H9 (cell line): ENCODE measurements around the gene CDKAL1. TPM values are rescaled to one million over a fixed set of nuclear protein-coding genes. Genes with fewer than 3 reads are reported as not detected.
"Not testable (repeated sequence)": the region's sequence is repeated elsewhere in the genome, so short reads cannot be mapped to it uniquely, and the experiment has no call there.

ENCODE experiments used
- DNase-seq: peaks from one replicate; pipeline ENCODE4 v3.0.0-alpha.2; 2017
- H2AFZ ChIP-seq: one replicate; pipeline ENCODE4 v1.6.1; 2013; ENCODE audit warnings: mild to moderate bottlenecking, low read length, control low read depth, moderate library complexity
- H2AK5ac ChIP-seq: 2 replicates; pipeline ENCODE4 v1.6.1; 2013; ENCODE audit warnings: low read length, control low read depth, mixed read lengths; ENCODE audit not compliant: insufficient read length
- H2BK120ac ChIP-seq: one replicate; pipeline ENCODE4 v1.6.1; 2013; ENCODE audit warnings: low read depth, mild to moderate bottlenecking, low read length, control low read depth, inconsistent platforms; ENCODE audit not compliant: poor library complexity, severe bottlenecking
- H2BK12ac ChIP-seq: 2 replicates; pipeline ENCODE4 v1.6.1; 2013; ENCODE audit warnings: low read length, control low read depth, mixed read lengths, low read depth; ENCODE audit not compliant: insufficient read length
- H2BK15ac ChIP-seq: 2 replicates; pipeline ENCODE4 v1.6.1; 2013; ENCODE audit warnings: low read depth, low read length, control low read depth
- H2BK20ac ChIP-seq: one replicate; pipeline ENCODE4 v1.6.1; 2013; ENCODE audit warnings: low read depth, mild to moderate bottlenecking, low read length, control low read depth, inconsistent platforms; ENCODE audit not compliant: poor library complexity, severe bottlenecking
- H2BK5ac ChIP-seq: 2 replicates; pipeline ENCODE4 v1.6.1; 2013; ENCODE audit warnings: low read length, control low read depth, mixed read lengths; ENCODE audit not compliant: insufficient read length
- H3K14ac ChIP-seq: 2 replicates; pipeline ENCODE4 v1.6.1; 2013; ENCODE audit warnings: low read length, control low read depth; ENCODE audit not compliant: insufficient read depth
- H3K18ac ChIP-seq: 2 replicates; pipeline ENCODE4 v1.6.1; 2013; ENCODE audit warnings: low read depth, mild to moderate bottlenecking, mixed read lengths, low read length, control low read depth; ENCODE audit not compliant: insufficient read length
- H3K23ac ChIP-seq: 2 replicates; pipeline ENCODE4 v1.6.1; 2013; ENCODE audit warnings: low read length, control low read depth, mixed read lengths, low read depth; ENCODE audit not compliant: insufficient read length
- H3K23me2 ChIP-seq: 2 replicates; pipeline ENCODE4 v1.6.1; 2013; ENCODE audit warnings: low read depth, mild to moderate bottlenecking, mixed read lengths, low read length, control low read depth; ENCODE audit not compliant: insufficient read length, poor library complexity, severe bottlenecking
- H3K27ac ChIP-seq: 2 replicates; pipeline ENCODE4 v1.5.1; 2013; ENCODE audit warnings: low read length, control low read depth, mixed read lengths, low read depth; ENCODE audit not compliant: insufficient read length
- H3K27me3 ChIP-seq: 2 replicates; pipeline ENCODE4 v1.6.1; 2013; ENCODE audit warnings: low read length, control low read depth, inconsistent platforms; ENCODE audit not compliant: insufficient read depth
- H3K4ac ChIP-seq: 2 replicates; pipeline ENCODE4 v1.6.1; 2013; ENCODE audit warnings: low read depth, mild to moderate bottlenecking, control low read depth, inconsistent platforms, low read length, moderate library complexity
- H3K4me1 ChIP-seq: 2 replicates; pipeline ENCODE4 v1.6.1; 2013; ENCODE audit warnings: low read length, control low read depth, inconsistent platforms; ENCODE audit not compliant: insufficient read depth
- H3K4me2 ChIP-seq: 2 replicates; pipeline ENCODE4 v1.6.1; 2013; ENCODE audit warnings: low read length, control low read depth, mixed read lengths; ENCODE audit not compliant: insufficient read length, insufficient read depth
- H3K56ac ChIP-seq: 2 replicates; pipeline ENCODE4 v1.6.1; 2013; ENCODE audit warnings: low read depth, mild to moderate bottlenecking, mixed read lengths, low read length, control low read depth; ENCODE audit not compliant: insufficient read length
- H3K79me1 ChIP-seq: 2 replicates; pipeline ENCODE4 v1.6.1; 2013; ENCODE audit warnings: low read depth, mild to moderate bottlenecking, moderate library complexity, low read length, control low read depth, inconsistent platforms; ENCODE audit not compliant: insufficient read depth, poor library complexity, severe bottlenecking
- H3K79me2 ChIP-seq: 2 replicates; pipeline ENCODE4 v1.6.1; 2013; ENCODE audit warnings: low read length, control low read depth, inconsistent platforms; ENCODE audit not compliant: insufficient read depth
- H3K9ac ChIP-seq: 2 replicates; pipeline ENCODE4 v1.6.1; 2013; ENCODE audit warnings: low read length, control low read depth, mixed read lengths; ENCODE audit not compliant: insufficient read length; ENCODE audit errors: extremely low read depth
- H3K9me3 ChIP-seq: one replicate; pipeline ENCODE4 v1.6.1; 2013; ENCODE audit warnings: low read depth, low read length, inconsistent platforms; ENCODE audit not compliant: control insufficient read depth
- H3T11ph ChIP-seq: one replicate; pipeline ENCODE4 v1.6.1; 2013; ENCODE audit warnings: mild to moderate bottlenecking, low read length, control low read depth, inconsistent platforms
- H4K20me1 ChIP-seq: one replicate; pipeline ENCODE4 v1.6.1; 2013; ENCODE audit not compliant: control insufficient read depth, insufficient read length, insufficient read depth
- H4K5ac ChIP-seq: 2 replicates; pipeline ENCODE4 v1.6.1; 2013; ENCODE audit warnings: low read depth, mild to moderate bottlenecking, mixed read lengths, low read length, control low read depth; ENCODE audit not compliant: insufficient read length
- H4K8ac ChIP-seq: replicated peaks from 2 replicates; pipeline ENCODE4 v1.6.1; 2013; ENCODE audit warnings: low read length, control low read depth, mixed read lengths, low read depth; ENCODE audit not compliant: insufficient read length
- H4K91ac ChIP-seq: 2 replicates; pipeline ENCODE4 v1.6.1; 2013; ENCODE audit warnings: low read depth, mild to moderate bottlenecking, moderate library complexity, mixed read lengths, low read length, control low read depth; ENCODE audit not compliant: insufficient read length
- H3K27ac Mint-ChIP-seq, 3 experiments: 2 replicates in 2 of 3; 3 replicates in 1 of 3; pipeline ENCODE4 v1.8.0; 2020 to 2021; ENCODE audit warnings: mixed read lengths in 3 of 3, mild to moderate bottlenecking in 1 of 3, moderate library complexity in 1 of 3
- H3K27me3 Mint-ChIP-seq: 2 replicates; pipeline ENCODE4 v1.8.0; 2021; ENCODE audit warnings: low read depth, mild to moderate bottlenecking, moderate library complexity, mixed read lengths
- H3K36me3 Mint-ChIP-seq, 3 experiments: 2 replicates in 2 of 3; 3 replicates in 1 of 3; pipeline ENCODE4 v1.8.0; 2020 to 2021; ENCODE audit warnings: low read depth in 3 of 3, mixed read lengths in 3 of 3; ENCODE audit not compliant: insufficient read depth in 1 of 3
- H3K4me1 Mint-ChIP-seq, 2 experiments: 2 replicates each; pipeline ENCODE4 v1.8.0; 2020; ENCODE audit warnings: mixed read lengths in 2 of 2
- H3K4me3 Mint-ChIP-seq, 2 experiments: 2 replicates in 1 of 2; 3 replicates in 1 of 2; pipeline ENCODE4 v1.8.0; 2020 to 2021; ENCODE audit warnings: mild to moderate bottlenecking in 2 of 2, mixed read lengths in 2 of 2, moderate library complexity in 1 of 2
- H3K9me3 Mint-ChIP-seq, 2 experiments: 2 replicates in 1 of 2; 3 replicates in 1 of 2; pipeline ENCODE4 v1.8.0; 2020; ENCODE audit warnings: mild to moderate bottlenecking in 2 of 2, mixed read lengths in 2 of 2, moderate library complexity in 1 of 2
- WGBS: extraction: QIAGEN DNeasy Blood & Tissue Kit; methylation state at CpG from one replicate; pipeline ENCODE4 v1.1.7; 2013; ENCODE audit warnings: missing lambda C conversion rate, low lambda C conversion rate, mixed read lengths; ENCODE audit not compliant: insufficient read length; ENCODE audit errors: extremely low coverage; 5-methylcytosine and 5-hydroxymethylcytosine counted together
- total RNA-seq: library from RNA; stranded (reverse); gene quantifications from 2 replicates; pipeline ENCODE4 v1.2.1, GENCODE V29; 2021
- TF ChIP-seq, protein P1 (sequence below): fragments of 200-600 bp; sonication (generic); conservative IDR thresholded peaks from 3 replicates; pipeline ENCODE4 v1.8.0; 2021; ENCODE audit warnings: antibody characterized with exemption, mild to moderate bottlenecking

The CDKAL1 gene
- total RNA-seq, 1 experiment from 2014 or later: 23.0 TPM

DNA sequence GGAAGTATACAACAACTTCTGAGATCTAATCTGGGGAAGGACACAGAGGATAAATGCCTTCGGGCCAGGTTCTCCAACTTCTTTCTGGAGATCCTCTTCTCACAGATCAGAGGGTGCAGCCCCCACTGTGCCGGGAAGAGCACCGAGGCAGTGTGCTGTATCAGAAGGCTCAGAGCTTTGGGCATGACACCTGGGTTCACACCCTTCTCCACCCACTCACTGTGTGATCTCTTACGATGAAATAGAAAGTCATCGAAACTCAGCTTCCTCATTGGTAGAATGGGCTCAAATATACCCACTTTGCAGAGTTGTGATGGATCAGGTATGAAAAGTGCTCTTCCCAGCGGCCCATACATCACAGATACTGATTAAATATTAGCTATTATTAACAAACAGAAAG lies 711.8 kb downstream of the CDKAL1 start:
- no peak overlapping the region; a peak in 1 of 7 replicates for H3K27ac Mint-ChIP-seq

DNA sequence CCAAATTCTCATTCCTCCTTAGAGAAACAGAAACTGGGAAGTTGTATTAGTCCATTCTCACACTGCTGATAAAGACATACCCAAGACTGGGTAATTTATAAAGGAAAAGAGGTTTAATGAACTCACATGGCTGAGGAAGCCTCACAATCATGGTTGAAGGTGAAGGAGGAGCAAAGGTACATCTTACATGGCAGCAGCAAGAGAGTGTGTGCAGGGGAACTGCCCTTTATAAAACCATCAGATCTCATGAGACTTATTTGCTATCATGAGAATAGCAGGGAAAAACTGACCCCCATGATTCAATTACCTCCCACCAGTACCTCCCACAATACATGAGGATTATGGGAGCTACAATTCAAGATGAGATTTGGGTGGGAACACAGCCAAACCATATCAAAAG lies 720.2 kb downstream of the CDKAL1 start:
- not testable (repeated sequence) for H3K9me3 ChIP-seq, H3K14ac ChIP-seq, H3K9ac ChIP-seq, H3K4me1 Mint-ChIP-seq, H3K79me2 ChIP-seq, H3K56ac ChIP-seq, H3K23me2 ChIP-seq, H3K23ac ChIP-seq, H3K27me3 ChIP-seq, H2BK12ac ChIP-seq, H3T11ph ChIP-seq, H4K8ac ChIP-seq, H3K4me3 Mint-ChIP-seq, H4K20me1 ChIP-seq, DNase-seq, H2BK15ac ChIP-seq, H2AFZ ChIP-seq, H3K27ac ChIP-seq, H3K79me1 ChIP-seq, H4K5ac ChIP-seq, H4K91ac ChIP-seq, H2BK20ac ChIP-seq, H3K18ac ChIP-seq, H2AK5ac ChIP-seq, H3K4ac ChIP-seq, H2BK120ac ChIP-seq, H3K27ac Mint-ChIP-seq, H3K27me3 Mint-ChIP-seq, H2BK5ac ChIP-seq, H3K4me2 ChIP-seq, H3K4me1 ChIP-seq
- peaks cover 0 to 11% (median 1%) of the 10 kb centered on the region in 3 experiments; a peak in 3 of 7 replicates for H3K36me3 Mint-ChIP-seq
- H3K9me3 Mint-ChIP-seq: peaks cover 0 to 15% of the 10 kb centered on the region in 2 experiments; a peak in 3 of 5 replicates

More for the DNA sequence above, 711.8 kb downstream of the CDKAL1 start:
- Histone ChIP-seq H4K91ac (no peak overlapping the region), H3K4me1 (no peaks in the 10 kb centered on the region), H3K4me2 (no peak overlapping the region), H4K20me1 (no peaks in the 10 kb centered on the region), H3K56ac (no peak overlapping the region), H3K27ac (no peak overlapping the region), H2AFZ (no peak overlapping the region), H3K4ac (no peak overlapping the region), H2BK15ac (no peak overlapping the region), H3K27me3 (no peaks in the 10 kb centered on the region), H3K18ac (no peak overlapping the region), H2BK120ac (no peak overlapping the region), H3K79me2 (no peaks in the 10 kb centered on the region), H3T11ph (no peak overlapping the region), H3K14ac (no peak overlapping the region), H3K23me2 (no peaks in the 10 kb centered on the region), H2BK5ac (no peak overlapping the region), H2AK5ac (no peak overlapping the region), H3K23ac (no peak overlapping the region), H3K79me1 (no peaks in the 10 kb centered on the region), H3K9ac (no peak overlapping the region), H2BK12ac (no peak overlapping the region), H2BK20ac (no peak overlapping the region), H3K9me3 (no peaks in the 10 kb centered on the region), H4K5ac (no peak overlapping the region), H4K8ac (no peak overlapping the region)
- H3K36me3 Mint-ChIP-seq: peaks cover 0 to 10% (median 2%) of the 10 kb centered on the region in 3 experiments; a peak in 3 of 7 replicates
- DNase-seq: no peak
- no peaks in the 10 kb centered on the region for H3K27me3 Mint-ChIP-seq
- TF ChIP-seq, protein P1, sequence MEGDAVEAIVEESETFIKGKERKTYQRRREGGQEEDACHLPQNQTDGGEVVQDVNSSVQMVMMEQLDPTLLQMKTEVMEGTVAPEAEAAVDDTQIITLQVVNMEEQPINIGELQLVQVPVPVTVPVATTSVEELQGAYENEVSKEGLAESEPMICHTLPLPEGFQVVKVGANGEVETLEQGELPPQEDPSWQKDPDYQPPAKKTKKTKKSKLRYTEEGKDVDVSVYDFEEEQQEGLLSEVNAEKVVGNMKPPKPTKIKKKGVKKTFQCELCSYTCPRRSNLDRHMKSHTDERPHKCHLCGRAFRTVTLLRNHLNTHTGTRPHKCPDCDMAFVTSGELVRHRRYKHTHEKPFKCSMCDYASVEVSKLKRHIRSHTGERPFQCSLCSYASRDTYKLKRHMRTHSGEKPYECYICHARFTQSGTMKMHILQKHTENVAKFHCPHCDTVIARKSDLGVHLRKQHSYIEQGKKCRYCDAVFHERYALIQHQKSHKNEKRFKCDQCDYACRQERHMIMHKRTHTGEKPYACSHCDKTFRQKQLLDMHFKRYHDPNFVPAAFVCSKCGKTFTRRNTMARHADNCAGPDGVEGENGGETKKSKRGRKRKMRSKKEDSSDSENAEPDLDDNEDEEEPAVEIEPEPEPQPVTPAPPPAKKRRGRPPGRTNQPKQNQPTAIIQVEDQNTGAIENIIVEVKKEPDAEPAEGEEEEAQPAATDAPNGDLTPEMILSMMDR: no peak
- no peak overlapping the region for H3K4me3 Mint-ChIP-seq
- H3K4me1 Mint-ChIP-seq: peaks cover 0 to 3% of the 10 kb centered on the region in 2 experiments; a peak in 2 of 4 replicates
- WGBS: no CpG with 5 or more reads among the region's 6 CpGs
- H3K9me3 Mint-ChIP-seq: peaks cover 3 to 8% of the 10 kb centered on the region in 2 experiments; a peak in 3 of 5 replicates
